ENCODE results near the gene SRRM5. TPM values are rescaled to one million over a fixed set of nuclear protein-coding genes. Genes with fewer than 3 reads are reported as not detected.

The SRRM5 gene
- total RNA-seq, 1 donor from 2014 or later = 0.30 TPM

GRCh38 chr19:43626838-43627237, 14.9 kb downstream of the SRRM5 start:
- H3K27me3 ChIP-seq (ENCODE audit: low read depth) = no peaks in the 10 kb centered on the region
- H3K27ac ChIP-seq (replicated peaks) = no peak overlapping the region
- H3K36me3 ChIP-seq = no peaks in the 10 kb centered on the region
- no peak for DNase-seq
- no peak overlapping the region for H3K4me3 ChIP-seq
- H3K4me1 ChIP-seq = no peaks in the 10 kb centered on the region
- intact Hi-C loops (cut with micrococcal nuclease) = no loop called here
- H3K9me3 ChIP-seq (replicated peaks) = no peaks in the 10 kb centered on the region
- no peak for TF ChIP-seq CTCF (IDR thresholded peaks at IDR 0.05; ENCODE audit: borderline replicate concordance)

GRCh38 chr19:43628646-43629326, 16.9 kb downstream of the SRRM5 start:
- Histone ChIP-seq H3K36me3 (no peaks in the 10 kb centered on the region), H3K27ac (replicated peaks) (no peak overlapping the region), H3K9me3 (replicated peaks) (no peaks in the 10 kb centered on the region), H3K4me3 (no peak overlapping the region), H3K27me3 (ENCODE audit: low read depth) (no peaks in the 10 kb centered on the region), H3K4me1 (no peaks in the 10 kb centered on the region)
- intact Hi-C loops (cut with micrococcal nuclease) = no loop called here
- TF ChIP-seq CTCF (IDR thresholded peaks at IDR 0.05; ENCODE audit: borderline replicate concordance) = no peak
- DNase-seq = no peak

- H3K4me3 ChIP-seq = no peak overlapping the region
- H3K36me3 ChIP-seq = no peaks in the 10 kb centered on the region
- H3K27me3 ChIP-seq (ENCODE audit: low read depth) = peaks cover 16% of the 10 kb centered on the region
- DNase-seq = no peak
- intact Hi-C loops (cut with micrococcal nuclease) = no loop called here
- TF ChIP-seq CTCF (IDR thresholded peaks at IDR 0.05; ENCODE audit: borderline replicate concordance) = no peak
- no peak overlapping the region for H3K27ac ChIP-seq (replicated peaks)
- no peaks in the 10 kb centered on the region for H3K4me1 ChIP-seq
- no peaks in the 10 kb centered on the region for H3K9me3 ChIP-seq (replicated peaks)
Measured at GRCh38 chr19:43631491-43631890, 19.6 kb downstream of the SRRM5 start.

- DNase-seq = no peak
- Histone ChIP-seq H3K36me3 (no peaks in the 10 kb centered on the region), H3K27ac (replicated peaks) (no peak overlapping the region), H3K9me3 (replicated peaks) (no peaks in the 10 kb centered on the region), H3K27me3 (ENCODE audit: low read depth) (peaks cover 33% of the 10 kb centered on the region), H3K4me3 (no peak overlapping the region), H3K4me1 (no peaks in the 10 kb centered on the region)
- no peak for TF ChIP-seq CTCF (IDR thresholded peaks at IDR 0.05; ENCODE audit: borderline replicate concordance)
- intact Hi-C loops (cut with micrococcal nuclease) = no loop called here
Measured at GRCh38 chr19:43633520-43633919, 21.6 kb downstream of the SRRM5 start.

GRCh38 chr19:43634068-43634467, 22.2 kb downstream of the SRRM5 start:
- H3K4me1 ChIP-seq = no peaks in the 10 kb centered on the region
- no peak for TF ChIP-seq CTCF (IDR thresholded peaks at IDR 0.05; ENCODE audit: borderline replicate concordance)
- H3K4me3 ChIP-seq = no peak overlapping the region
- no peak for DNase-seq
- H3K27ac ChIP-seq (replicated peaks) = no peak overlapping the region
- H3K27me3 ChIP-seq (ENCODE audit: low read depth) = peaks cover 38% of the 10 kb centered on the region
- no peaks in the 10 kb centered on the region for H3K9me3 ChIP-seq (replicated peaks)
- intact Hi-C loops (cut with micrococcal nuclease) = no loop called here
- no peaks in the 10 kb centered on the region for H3K36me3 ChIP-seq
